Neural progenitor cell (in vitro differentiated cells): ENCODE results near the gene ARMH3. TPM values are rescaled to one million over a fixed set of nuclear protein-coding genes. Genes with fewer than 3 reads are reported as not detected.

ENCODE experiments used
- DNase-seq: peaks from one replicate; pipeline ENCODE4 v3.0.0-alpha.2; 2016; ENCODE audit warnings: low spot score
- H2AFZ ChIP-seq: fragments of 200-600 bp; sonication (generic); replicated peaks from 2 replicates; pipeline ENCODE4 v1.6.1; 2016; ENCODE audit warnings: antibody characterized with exemption
- H3F3A ChIP-seq: fragments of 200-600 bp; sonication (generic); 2 replicates; pipeline ENCODE4 v1.6.1; 2016; ENCODE audit warnings: antibody characterized with exemption, low read depth
- H3K27ac ChIP-seq: fragments of 200-600 bp; sonication (generic); 2 replicates; pipeline ENCODE4 v1.5.1; 2016; ENCODE audit warnings: mild to moderate bottlenecking
- H3K27me3 ChIP-seq: fragments of 200-600 bp; sonication (generic); 2 replicates; pipeline ENCODE4 v1.6.1; 2016; ENCODE audit warnings: mild to moderate bottlenecking, moderate library complexity
- H3K36me3 ChIP-seq: fragments of 200-600 bp; sonication (generic); 2 replicates; pipeline ENCODE4 v1.5.1; 2016
- H3K4me1 ChIP-seq: fragments of 200-600 bp; sonication (generic); 2 replicates; pipeline ENCODE4 v1.6.1; 2016; ENCODE audit warnings: mixed run types
- H3K4me2 ChIP-seq: fragments of 200-600 bp; sonication (generic); 2 replicates; pipeline ENCODE4 v1.6.1; 2016
- H3K4me3 ChIP-seq: fragments of 200-600 bp; sonication (generic); 2 replicates; pipeline ENCODE4 v1.5.1; 2016
- H3K79me2 ChIP-seq: fragments of 200-600 bp; sonication (generic); 2 replicates; pipeline ENCODE4 v1.6.1; 2016; ENCODE audit warnings: low read depth
- H3K9ac ChIP-seq: fragments of 200-600 bp; sonication (generic); 2 replicates; pipeline ENCODE4 v1.6.1; 2016
- H3K9me3 ChIP-seq: fragments of 200-600 bp; sonication (generic); 2 replicates; pipeline ENCODE4 v1.5.1; 2016; ENCODE audit warnings: low read depth
- H4K20me1 ChIP-seq: fragments of 200-600 bp; sonication (generic); 2 replicates; pipeline ENCODE4 v1.6.1; 2016; ENCODE audit warnings: low read depth
- H3K27ac Mint-ChIP-seq: 3 replicates; pipeline ENCODE4 v1.8.0; 2021; ENCODE audit warnings: mixed read lengths
- H3K27me3 Mint-ChIP-seq: 2 replicates; pipeline ENCODE4 v1.8.0; 2022; ENCODE audit warnings: low read depth, mild to moderate bottlenecking, inconsistent platforms, moderate library complexity, mixed read lengths; ENCODE audit not compliant: insufficient read depth
- H3K36me3 Mint-ChIP-seq: 3 replicates; pipeline ENCODE4 v1.8.0; 2021; ENCODE audit warnings: mixed read lengths
- H3K4me1 Mint-ChIP-seq: 3 replicates; pipeline ENCODE4 v1.8.0; 2021; ENCODE audit warnings: mixed read lengths
- H3K4me3 Mint-ChIP-seq: 3 replicates; pipeline ENCODE4 v1.8.0; 2021; ENCODE audit warnings: mild to moderate bottlenecking, moderate library complexity, mixed read lengths
- H3K9me3 Mint-ChIP-seq: 3 replicates; pipeline ENCODE4 v1.8.0; 2020; ENCODE audit warnings: mixed read lengths
- EZH2 ChIP-seq: fragments of 200-600 bp; sonication (generic); IDR thresholded peaks from 2 replicates; pipeline ENCODE4 v1.6.1; 2017; ENCODE audit warnings: antibody characterized with exemption, mild to moderate bottlenecking, moderate library complexity
- EZH2phosphoT487 ChIP-seq: fragments of 200-600 bp; sonication (generic); IDR thresholded peaks from 2 replicates; pipeline ENCODE4 v1.6.1; 2017; ENCODE audit warnings: antibody characterized with exemption
- total RNA-seq: library from RNA; depleted of rRNA; stranded (reverse); fragments of >200 nt; gene quantifications from 2 replicates; pipeline ENCODE4 v1.2.3, GENCODE V29; 2015; ENCODE audit warnings: low replicate concordance
- TF ChIP-seq, protein P1 (sequence below): fragments of 200-600 bp; sonication (generic); IDR thresholded peaks from 2 replicates; pipeline ENCODE4 v1.5.1; 2017; ENCODE audit warnings: antibody characterized with exemption, mild to moderate bottlenecking

The ARMH3 gene
- total RNA-seq, 1 donor from 2014 or later: 14.5 TPM

- Histone ChIP-seq H4K20me1 (no peaks in the 10 kb centered on the region), H3F3A (no peaks in the 10 kb centered on the region), H3K79me2 (no peaks in the 10 kb centered on the region), H3K9ac (no peak overlapping the region), H3K4me1 (no peaks in the 10 kb centered on the region), H3K4me2 (no peak overlapping the region), H3K27ac (no peak overlapping the region), H3K4me3 (no peak overlapping the region), H2AFZ (no peak overlapping the region), H3K27me3 (no peaks in the 10 kb centered on the region), H3K36me3 (peaks cover 3% of the 10 kb centered on the region), H3K9me3 (peaks cover 9% of the 10 kb centered on the region)
- DNase-seq: no peak
- Mint-ChIP-seq H3K27me3 (no peaks in the 10 kb centered on the region), H3K4me1 (no peaks in the 10 kb centered on the region), H3K27ac (no peak overlapping the region), H3K9me3 (peaks cover 11% of the 10 kb centered on the region), H3K36me3 (peaks cover 15% of the 10 kb centered on the region), H3K4me3 (no peak overlapping the region)
- TF ChIP-seq EZH2phosphoT487 (no peak), EZH2 (no peak)
- TF ChIP-seq, protein P1, sequence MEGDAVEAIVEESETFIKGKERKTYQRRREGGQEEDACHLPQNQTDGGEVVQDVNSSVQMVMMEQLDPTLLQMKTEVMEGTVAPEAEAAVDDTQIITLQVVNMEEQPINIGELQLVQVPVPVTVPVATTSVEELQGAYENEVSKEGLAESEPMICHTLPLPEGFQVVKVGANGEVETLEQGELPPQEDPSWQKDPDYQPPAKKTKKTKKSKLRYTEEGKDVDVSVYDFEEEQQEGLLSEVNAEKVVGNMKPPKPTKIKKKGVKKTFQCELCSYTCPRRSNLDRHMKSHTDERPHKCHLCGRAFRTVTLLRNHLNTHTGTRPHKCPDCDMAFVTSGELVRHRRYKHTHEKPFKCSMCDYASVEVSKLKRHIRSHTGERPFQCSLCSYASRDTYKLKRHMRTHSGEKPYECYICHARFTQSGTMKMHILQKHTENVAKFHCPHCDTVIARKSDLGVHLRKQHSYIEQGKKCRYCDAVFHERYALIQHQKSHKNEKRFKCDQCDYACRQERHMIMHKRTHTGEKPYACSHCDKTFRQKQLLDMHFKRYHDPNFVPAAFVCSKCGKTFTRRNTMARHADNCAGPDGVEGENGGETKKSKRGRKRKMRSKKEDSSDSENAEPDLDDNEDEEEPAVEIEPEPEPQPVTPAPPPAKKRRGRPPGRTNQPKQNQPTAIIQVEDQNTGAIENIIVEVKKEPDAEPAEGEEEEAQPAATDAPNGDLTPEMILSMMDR: no peak
Observed at GRCh38 chr10:101857802-101858476, 198.0 kb downstream of the ARMH3 start.

GRCh38 chr10:101856626-101857025, 199.3 kb downstream of the ARMH3 start:
- Histone ChIP-seq H3K4me3 (no peak overlapping the region), H3K4me2 (no peak overlapping the region), H3K4me1 (no peaks in the 10 kb centered on the region), H4K20me1 (peaks cover 5% of the 10 kb centered on the region), H3K79me2 (no peaks in the 10 kb centered on the region), H3K36me3 (no peaks in the 10 kb centered on the region), H3K9ac (no peak overlapping the region), H2AFZ (no peak overlapping the region), H3F3A (no peaks in the 10 kb centered on the region), H3K27ac (no peak overlapping the region), H3K27me3 (no peaks in the 10 kb centered on the region), H3K9me3 (peaks cover 9% of the 10 kb centered on the region)
- Mint-ChIP-seq H3K36me3 (peaks cover 12% of the 10 kb centered on the region), H3K27ac (no peak overlapping the region), H3K4me1 (no peaks in the 10 kb centered on the region), H3K9me3 (peaks cover 11% of the 10 kb centered on the region), H3K27me3 (no peaks in the 10 kb centered on the region), H3K4me3 (no peak overlapping the region)
- no peak for DNase-seq
- TF ChIP-seq, protein P1: no peak

- peaks cover 29% of the 10 kb centered on the region for H4K20me1 ChIP-seq
- no peaks in the 10 kb centered on the region for H3K9me3 Mint-ChIP-seq
- peaks cover 10% of the 10 kb centered on the region for H3K4me1 Mint-ChIP-seq
- H3K9ac ChIP-seq: no peak overlapping the region
- H3K79me2 ChIP-seq: no peaks in the 10 kb centered on the region
- no peak overlapping the region for H3K4me2 ChIP-seq
- no peaks in the 10 kb centered on the region for H3K27me3 ChIP-seq
- H3K36me3 Mint-ChIP-seq: no peaks in the 10 kb centered on the region
- H3F3A ChIP-seq: no peaks in the 10 kb centered on the region
- no peak overlapping the region for H3K4me3 ChIP-seq
- H3K27ac ChIP-seq: no peak overlapping the region
- DNase-seq: no peak
- no peak for TF ChIP-seq EZH2
- TF ChIP-seq, protein P1: no peak
- no peak for TF ChIP-seq EZH2phosphoT487
- peaks cover 5% of the 10 kb centered on the region for H3K27me3 Mint-ChIP-seq
- no peaks in the 10 kb centered on the region for H3K9me3 ChIP-seq
- H3K4me1 ChIP-seq: peaks cover 14% of the 10 kb centered on the region
- H3K4me3 Mint-ChIP-seq: no peak overlapping the region
- no peaks in the 10 kb centered on the region for H3K36me3 ChIP-seq
- no peak overlapping the region for H3K27ac Mint-ChIP-seq
- no peak overlapping the region for H2AFZ ChIP-seq
Observed at GRCh38 chr10:101851411-101852116, 204.4 kb downstream of the ARMH3 start.
